GM23338 (cell line): ENCODE data around the gene TULP4.

ENCODE experiments used
- CTCF ChIP-seq, 2 experiments: fragments of 200-600 bp in 1 of 2; sonication (generic) in 1 of 2; conservative IDR thresholded peaks; 2 replicates each; pipeline versions ENCODE4 v1.5.1 to v1.6.1; 2016 to 2017; ENCODE audit warnings: antibody characterized with exemption in 2 of 2, low read depth in 2 of 2, mild to moderate bottlenecking in 2 of 2, moderate library complexity in 1 of 2
- JUNB ChIP-seq: IDR thresholded peaks from one replicate; pipeline ENCODE4 v1.6.1; 2016; ENCODE audit warnings: antibody characterized with exemption; ENCODE audit not compliant: unreplicated experiment
- REST ChIP-seq: IDR thresholded peaks from one replicate; pipeline ENCODE4 v1.6.1; 2018; ENCODE audit warnings: antibody characterized with exemption; ENCODE audit not compliant: unreplicated experiment

GRCh38 chr6:158418501-158418900, 106.2 kb downstream of the TULP4 start:
- no peak for TF ChIP-seq REST
- no peak for TF ChIP-seq CTCF (conservative IDR thresholded peaks at IDR 0.05; ENCODE audit: low read depth in 2 of 2)
- TF ChIP-seq JUNB: no peak
